ENCODE data around the gene LRRN2. TPM values are rescaled to one million over a fixed set of nuclear protein-coding genes. Genes with fewer than 3 reads are reported as not detected.

The LRRN2 gene
- total RNA-seq, 1 donor from 2014 or later: 4.9 TPM

GRCh38 chr1:204705493-204705811 is 19.9 kb upstream of the LRRN2 start:
- H3K4me1 Mint-ChIP-seq (ENCODE audit: low read depth, unreplicated experiment): peaks cover 11% of the 10 kb centered on the region
- peaks cover 4% of the 10 kb centered on the region for H3K9me3 Mint-ChIP-seq (ENCODE audit: unreplicated experiment)
- H3K79me2 ChIP-seq (ENCODE audit: insufficient read depth, low read length): no peaks in the 10 kb centered on the region
- peaks cover 3% of the 10 kb centered on the region for H3K4me1 ChIP-seq (ENCODE audit: insufficient read depth, low read length)
- H3K4me3 Mint-ChIP-seq (ENCODE audit: unreplicated experiment): no peak overlapping the region
- peaks cover 9% of the 10 kb centered on the region for H3K27me3 ChIP-seq (ENCODE audit: insufficient read depth, low read length)
- no peaks in the 10 kb centered on the region for H3K36me3 Mint-ChIP-seq (ENCODE audit: low read depth, unreplicated experiment)
- no peak for TF ChIP-seq EZH2 (IDR thresholded peaks at IDR 0.05; ENCODE audit: insufficient read depth, low read length)
- TF ChIP-seq, protein P1, sequence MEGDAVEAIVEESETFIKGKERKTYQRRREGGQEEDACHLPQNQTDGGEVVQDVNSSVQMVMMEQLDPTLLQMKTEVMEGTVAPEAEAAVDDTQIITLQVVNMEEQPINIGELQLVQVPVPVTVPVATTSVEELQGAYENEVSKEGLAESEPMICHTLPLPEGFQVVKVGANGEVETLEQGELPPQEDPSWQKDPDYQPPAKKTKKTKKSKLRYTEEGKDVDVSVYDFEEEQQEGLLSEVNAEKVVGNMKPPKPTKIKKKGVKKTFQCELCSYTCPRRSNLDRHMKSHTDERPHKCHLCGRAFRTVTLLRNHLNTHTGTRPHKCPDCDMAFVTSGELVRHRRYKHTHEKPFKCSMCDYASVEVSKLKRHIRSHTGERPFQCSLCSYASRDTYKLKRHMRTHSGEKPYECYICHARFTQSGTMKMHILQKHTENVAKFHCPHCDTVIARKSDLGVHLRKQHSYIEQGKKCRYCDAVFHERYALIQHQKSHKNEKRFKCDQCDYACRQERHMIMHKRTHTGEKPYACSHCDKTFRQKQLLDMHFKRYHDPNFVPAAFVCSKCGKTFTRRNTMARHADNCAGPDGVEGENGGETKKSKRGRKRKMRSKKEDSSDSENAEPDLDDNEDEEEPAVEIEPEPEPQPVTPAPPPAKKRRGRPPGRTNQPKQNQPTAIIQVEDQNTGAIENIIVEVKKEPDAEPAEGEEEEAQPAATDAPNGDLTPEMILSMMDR (IDR thresholded peaks at IDR 0.05; ENCODE audit: insufficient read depth, low read depth, low read length): no peak
- H4K20me1 ChIP-seq (ENCODE audit: insufficient read depth, low read length): no peaks in the 10 kb centered on the region
- H3K9ac ChIP-seq (ENCODE audit: low read length): no peak overlapping the region
- no peak overlapping the region for H3K4me3 ChIP-seq (ENCODE audit: insufficient read depth, low read depth, low read length)
- no peaks in the 10 kb centered on the region for H3K36me3 ChIP-seq (ENCODE audit: insufficient read depth, low read length)
- H3K27ac Mint-ChIP-seq (ENCODE audit: unreplicated experiment): no peak overlapping the region
- no peak overlapping the region for H3K27ac ChIP-seq (ENCODE audit: low read depth, low read length)
- H3K4me2 ChIP-seq (ENCODE audit: low read length): no peak overlapping the region
- H3K27me3 Mint-ChIP-seq (ENCODE audit: low read depth, unreplicated experiment): peaks cover 51% of the 10 kb centered on the region
- H3K9me3 ChIP-seq (ENCODE audit: insufficient read depth, low read depth, low read length): no peaks in the 10 kb centered on the region
- no peak for DNase-seq (ENCODE audit: low read depth)
- no peak overlapping the region for H2AFZ ChIP-seq (ENCODE audit: low read depth, low read length)
- no peak for FAIRE-seq

DNA sequence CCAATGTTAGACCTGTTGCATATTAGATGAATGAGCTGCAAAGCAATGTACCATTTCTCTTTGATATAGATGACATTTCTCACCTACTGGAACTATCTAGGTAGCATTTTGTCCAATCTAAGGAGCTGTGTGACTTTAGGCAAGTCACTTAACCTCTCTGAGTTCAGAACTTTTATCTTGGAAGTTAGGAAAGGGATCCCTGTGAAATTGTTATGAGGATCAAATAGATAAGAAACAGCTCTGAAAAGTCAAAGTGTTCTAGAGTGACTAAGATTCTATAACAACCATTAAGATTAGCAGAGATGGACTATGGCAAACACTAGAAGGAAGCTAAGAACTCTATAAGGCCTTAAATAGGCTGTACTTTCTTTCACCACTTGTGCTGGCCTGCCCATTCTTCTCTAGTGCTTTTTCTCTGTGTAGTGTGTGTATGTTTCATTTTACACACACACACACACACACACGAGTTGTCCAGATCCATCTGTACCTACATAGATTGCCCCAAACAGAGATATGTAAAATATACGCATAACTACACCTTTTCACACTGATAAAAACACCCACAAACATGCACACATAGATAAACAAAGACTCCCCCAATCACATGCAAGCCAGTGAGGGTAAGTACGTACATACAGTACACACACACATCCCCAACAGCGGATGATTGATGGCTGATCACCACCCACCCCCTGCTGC is 19.4 kb upstream of the LRRN2 start:
- Histone ChIP-seq H3K27ac (ENCODE audit: low read depth, low read length) (no peak overlapping the region), H3K4me2 (ENCODE audit: low read length) (no peak overlapping the region), H3K4me1 (ENCODE audit: insufficient read depth, low read length) (peaks cover 3% of the 10 kb centered on the region), H4K20me1 (ENCODE audit: insufficient read depth, low read length) (no peaks in the 10 kb centered on the region), H3K4me3 (ENCODE audit: insufficient read depth, low read depth, low read length) (no peak overlapping the region), H3K9me3 (ENCODE audit: insufficient read depth, low read depth, low read length) (no peaks in the 10 kb centered on the region), H3K9ac (ENCODE audit: low read length) (no peak overlapping the region), H3K36me3 (ENCODE audit: insufficient read depth, low read length) (no peaks in the 10 kb centered on the region), H3K27me3 (ENCODE audit: insufficient read depth, low read length) (peaks cover 3% of the 10 kb centered on the region), H3K79me2 (ENCODE audit: insufficient read depth, low read length) (no peaks in the 10 kb centered on the region), H2AFZ (ENCODE audit: low read depth, low read length) (no peak overlapping the region)
- TF ChIP-seq EZH2 (IDR thresholded peaks at IDR 0.05; ENCODE audit: insufficient read depth, low read length): no peak
- TF ChIP-seq, protein P1 (IDR thresholded peaks at IDR 0.05; ENCODE audit: insufficient read depth, low read depth, low read length): no peak
- H3K4me1 Mint-ChIP-seq (ENCODE audit: low read depth, unreplicated experiment): peaks cover 11% of the 10 kb centered on the region
- FAIRE-seq (no peak), DNase-seq (ENCODE audit: low read depth) (no peak)
- H3K27me3 Mint-ChIP-seq (ENCODE audit: low read depth, unreplicated experiment): peaks cover 50% of the 10 kb centered on the region
- no peak overlapping the region for H3K4me3 Mint-ChIP-seq (ENCODE audit: unreplicated experiment)
- H3K9me3 Mint-ChIP-seq (ENCODE audit: unreplicated experiment): peaks cover 4% of the 10 kb centered on the region
- no peaks in the 10 kb centered on the region for H3K36me3 Mint-ChIP-seq (ENCODE audit: low read depth, unreplicated experiment)
- H3K27ac Mint-ChIP-seq (ENCODE audit: unreplicated experiment): no peak overlapping the region

- DNase-seq (ENCODE audit: low read depth): no peak
- no peak overlapping the region for H3K4me3 ChIP-seq (ENCODE audit: insufficient read depth, low read depth, low read length)
- TF ChIP-seq, protein P1 (IDR thresholded peaks at IDR 0.05; ENCODE audit: insufficient read depth, low read depth, low read length): no peak
- TF ChIP-seq EZH2 (IDR thresholded peaks at IDR 0.05; ENCODE audit: insufficient read depth, low read length): no peak
- peaks cover 49% of the 10 kb centered on the region for H3K27me3 Mint-ChIP-seq (ENCODE audit: low read depth, unreplicated experiment)
- H3K4me1 Mint-ChIP-seq (ENCODE audit: low read depth, unreplicated experiment): peaks cover 11% of the 10 kb centered on the region
- no peaks in the 10 kb centered on the region for H3K9me3 ChIP-seq (ENCODE audit: insufficient read depth, low read depth, low read length)
- H3K36me3 ChIP-seq (ENCODE audit: insufficient read depth, low read length): no peaks in the 10 kb centered on the region
- H3K4me3 Mint-ChIP-seq (ENCODE audit: unreplicated experiment): no peak overlapping the region
- H3K79me2 ChIP-seq (ENCODE audit: insufficient read depth, low read length): no peaks in the 10 kb centered on the region
- H3K27ac Mint-ChIP-seq (ENCODE audit: unreplicated experiment): no peak overlapping the region
- peaks cover 2% of the 10 kb centered on the region for H3K27me3 ChIP-seq (ENCODE audit: insufficient read depth, low read length)
- H4K20me1 ChIP-seq (ENCODE audit: insufficient read depth, low read length): no peaks in the 10 kb centered on the region
- H3K27ac ChIP-seq (ENCODE audit: low read depth, low read length): no peak overlapping the region
- H3K9me3 Mint-ChIP-seq (ENCODE audit: unreplicated experiment): peaks cover 4% of the 10 kb centered on the region
- no peaks in the 10 kb centered on the region for H3K36me3 Mint-ChIP-seq (ENCODE audit: low read depth, unreplicated experiment)
- no peak overlapping the region for H2AFZ ChIP-seq (ENCODE audit: low read depth, low read length)
- peaks cover 3% of the 10 kb centered on the region for H3K4me1 ChIP-seq (ENCODE audit: insufficient read depth, low read length)
- no peak overlapping the region for H3K4me2 ChIP-seq (ENCODE audit: low read length)
- H3K9ac ChIP-seq (ENCODE audit: low read length): no peak overlapping the region
- no peak for FAIRE-seq
These were observed 18.5 kb upstream of the LRRN2 start for GRCh38 chr1:204703826-204704612.

Data from astrocyte (in vitro differentiated cells and primary cell).